Astrocyte (in vitro differentiated cells and primary cell): Measurements from ENCODE around the gene RNF34. TPM values are rescaled to one million over a fixed set of nuclear protein-coding genes. Genes with fewer than 3 reads are reported as not detected.

Experiments used
- DNase-seq: peaks from one replicate; pipeline ENCODE4 v3.0.0-alpha.2; 2010; ENCODE audit warnings: low read depth
- FAIRE-seq: peaks from 2 replicates; lab custom pipeline; 2011; peaks lifted over from hg19 to GRCh38; lab: Jason Lieb, UNC
- H2AFZ ChIP-seq: 2 replicates; pipeline ENCODE4 v1.6.0; 2012; ENCODE audit warnings: low read depth, low read length, inconsistent platforms
- H3K27ac ChIP-seq: 2 replicates; pipeline ENCODE4 v1.5.1; 2011; ENCODE audit warnings: low read depth, low read length, inconsistent platforms
- H3K27me3 ChIP-seq: 2 replicates; pipeline ENCODE4 v1.6.0; 2011; ENCODE audit warnings: low read length, inconsistent platforms; ENCODE audit not compliant: insufficient read depth
- H3K36me3 ChIP-seq: 2 replicates; pipeline ENCODE4 v1.5.1; 2011; ENCODE audit warnings: low read length, inconsistent platforms; ENCODE audit not compliant: insufficient read depth
- H3K4me1 ChIP-seq: 2 replicates; pipeline ENCODE4 v1.5.1; 2011; ENCODE audit warnings: low read length, inconsistent platforms; ENCODE audit not compliant: insufficient read depth
- H3K4me2 ChIP-seq: 2 replicates; pipeline ENCODE4 v1.6.0; 2012; ENCODE audit warnings: low read length, inconsistent platforms
- H3K4me3 ChIP-seq: 2 replicates; pipeline ENCODE4 v1.5.1; 2011; ENCODE audit warnings: low read depth, mild to moderate bottlenecking, low read length, inconsistent platforms; ENCODE audit not compliant: insufficient read depth
- H3K79me2 ChIP-seq: 2 replicates; pipeline ENCODE4 v1.6.0; 2012; ENCODE audit warnings: mild to moderate bottlenecking, low read length, inconsistent platforms; ENCODE audit not compliant: insufficient read depth
- H3K9ac ChIP-seq: 2 replicates; pipeline ENCODE4 v1.6.0; 2012; ENCODE audit warnings: mild to moderate bottlenecking, low read length, inconsistent platforms
- H3K9me3 ChIP-seq: 2 replicates; pipeline ENCODE4 v1.5.1; 2012; ENCODE audit warnings: low read depth, mild to moderate bottlenecking, low read length, inconsistent platforms; ENCODE audit not compliant: insufficient read depth
- H4K20me1 ChIP-seq: 2 replicates; pipeline ENCODE4 v1.6.0; 2012; ENCODE audit warnings: low read length, inconsistent platforms; ENCODE audit not compliant: insufficient read depth
- H3K27ac Mint-ChIP-seq: one replicate; pipeline ENCODE4 v1.8.0; 2021; ENCODE audit warnings: mild to moderate bottlenecking, mixed read lengths; ENCODE audit not compliant: unreplicated experiment
- H3K27me3 Mint-ChIP-seq: one replicate; pipeline ENCODE4 v1.8.0; 2021; ENCODE audit warnings: low read depth, mixed read lengths; ENCODE audit not compliant: unreplicated experiment
- H3K36me3 Mint-ChIP-seq: one replicate; pipeline ENCODE4 v1.8.0; 2021; ENCODE audit warnings: low read depth, mixed read lengths; ENCODE audit not compliant: unreplicated experiment
- H3K4me1 Mint-ChIP-seq: one replicate; pipeline ENCODE4 v1.8.0; 2021; ENCODE audit warnings: low read depth, mixed read lengths; ENCODE audit not compliant: unreplicated experiment
- H3K4me3 Mint-ChIP-seq: one replicate; pipeline ENCODE4 v1.8.0; 2021; ENCODE audit warnings: mild to moderate bottlenecking, moderate library complexity, mixed read lengths; ENCODE audit not compliant: unreplicated experiment
- H3K9me3 Mint-ChIP-seq: one replicate; pipeline ENCODE4 v1.8.0; 2021; ENCODE audit warnings: mild to moderate bottlenecking, mixed read lengths; ENCODE audit not compliant: unreplicated experiment
- CTCF ChIP-seq: IDR thresholded peaks from 2 replicates; pipeline ENCODE4 v1.5.1; 2011; ENCODE audit warnings: low read depth, mild to moderate bottlenecking, inconsistent platforms, low read length, moderate library complexity; ENCODE audit not compliant: insufficient read depth
- EZH2 ChIP-seq: IDR thresholded peaks from 2 replicates; pipeline ENCODE4 v1.6.1; 2012; ENCODE audit warnings: mild to moderate bottlenecking, low read length, inconsistent platforms; ENCODE audit not compliant: insufficient read depth
- total RNA-seq: library from RNA; stranded (reverse); gene quantifications from 2 replicates; pipeline ENCODE4 v1.2.1, GENCODE V29; 2021

Gene RNF34
- total RNA-seq, 1 donor from 2014 or later = 37.7 TPM

- Mint-ChIP-seq H3K4me3 (peak overlapping the region; percentile 93), H3K27me3 (no peaks in the 10 kb centered on the region), H3K9me3 (no peaks in the 10 kb centered on the region), H3K4me1 (peaks cover 4% of the 10 kb centered on the region), H3K27ac (peak overlapping the region; percentile 98), H3K36me3 (peaks cover 1% of the 10 kb centered on the region)
- Histone ChIP-seq H3K27ac (peak overlapping the region; percentile 82), H3K9ac (peak overlapping the region; percentile 90), H3K4me2 (peak overlapping the region; percentile 84), H3K9me3 (no peaks in the 10 kb centered on the region), H2AFZ (peak overlapping the region; percentile 59), H3K36me3 (peaks cover under 1% of the 10 kb centered on the region), H3K27me3 (no peaks in the 10 kb centered on the region), H3K4me3 (peak overlapping the region; percentile 94), H3K79me2 (peaks cover 42% of the 10 kb centered on the region), H3K4me1 (peaks cover 5% of the 10 kb centered on the region), H4K20me1 (peaks cover 12% of the 10 kb centered on the region)
- TF ChIP-seq CTCF (no peak), EZH2 (no peak)
- no peak for FAIRE-seq
- no peak for DNase-seq
These were observed 47.3 kb upstream of the RNF34 start for GRCh38 chr12:121352682-121353018.

- Histone ChIP-seq H3K27ac (no peak overlapping the region), H3K4me2 (no peak overlapping the region), H3K27me3 (no peaks in the 10 kb centered on the region), H3K4me1 (peaks cover 5% of the 10 kb centered on the region), H3K4me3 (no peak overlapping the region), H3K9me3 (no peaks in the 10 kb centered on the region), H3K79me2 (peaks cover 12% of the 10 kb centered on the region), H3K36me3 (no peaks in the 10 kb centered on the region), H4K20me1 (no peaks in the 10 kb centered on the region), H3K9ac (no peak overlapping the region), H2AFZ (no peak overlapping the region)
- Mint-ChIP-seq H3K27me3 (peaks cover 6% of the 10 kb centered on the region), H3K36me3 (no peaks in the 10 kb centered on the region), H3K9me3 (no peaks in the 10 kb centered on the region), H3K4me3 (no peak overlapping the region), H3K27ac (no peak overlapping the region), H3K4me1 (peaks cover 1% of the 10 kb centered on the region)
- no peak for DNase-seq
- TF ChIP-seq CTCF (no peak), EZH2 (no peak)
- no peak for FAIRE-seq
These were observed 44.1 kb upstream of the RNF34 start for GRCh38 chr12:121355818-121356217.

- Histone ChIP-seq H3K79me2 (peaks cover 3% of the 10 kb centered on the region), H3K27me3 (no peaks in the 10 kb centered on the region), H2AFZ (no peak overlapping the region), H4K20me1 (no peaks in the 10 kb centered on the region), H3K4me1 (peaks cover 5% of the 10 kb centered on the region), H3K9ac (no peak overlapping the region), H3K36me3 (no peaks in the 10 kb centered on the region), H3K4me3 (no peak overlapping the region), H3K9me3 (no peaks in the 10 kb centered on the region), H3K4me2 (no peak overlapping the region), H3K27ac (no peak overlapping the region)
- Mint-ChIP-seq H3K4me1 (peaks cover 1% of the 10 kb centered on the region), H3K27ac (no peak overlapping the region), H3K36me3 (no peaks in the 10 kb centered on the region), H3K9me3 (no peaks in the 10 kb centered on the region), H3K4me3 (no peak overlapping the region), H3K27me3 (peaks cover 6% of the 10 kb centered on the region)
- FAIRE-seq = no peak
- TF ChIP-seq EZH2 (no peak), CTCF (no peak)
- no peak for DNase-seq
These were observed 43.3 kb upstream of the RNF34 start for GRCh38 chr12:121356657-121357056.
